SK-N-SH (cell line): ENCODE measurements around the gene CDH20. TPM values are rescaled to one million over a fixed set of nuclear protein-coding genes. Genes with fewer than 3 reads are reported as not detected.

Experiments used
- CTCF ChIA-PET: fragments of 300-600, 350-600 bp; formaldehyde crosslinking; extraction: SDS; loops from one replicate; lab custom pipeline; 2021; lab: Yijun Ruan, JAX
- POLR2A ChIA-PET: fragments of 350-600 bp; sonication (Branson Sonifier 250); formaldehyde crosslinking; extraction: SDS; loops from one replicate; lab custom pipeline; 2020; ENCODE audit warnings: antibody characterized with exemption, inconsistent platforms; lab: Yijun Ruan, JAX
- DNase-seq: peaks from one replicate; pipeline ENCODE4 v3.0.0; 2012
- H2AFZ ChIP-seq: fragments of 200-600 bp; sonication (generic); 2 replicates; pipeline ENCODE4 v1.8.1; 2016; ENCODE audit warnings: antibody characterized with exemption, mild to moderate bottlenecking, low read depth
- H3F3A ChIP-seq: fragments of 200-600 bp; sonication (generic); replicated peaks from 2 replicates; pipeline ENCODE3; 2016; ENCODE audit warnings: antibody characterized with exemption, mild to moderate bottlenecking; ENCODE audit not compliant: insufficient read depth
- H3K27ac ChIP-seq, 2 experiments: fragments of 200-500 bp in 1 of 2; fragments of 200-600 bp in 1 of 2; sonication (Bioruptor generic) in 1 of 2; sonication (generic), shearing (Covaris generic) in 1 of 2; 2 replicates each; pipeline versions ENCODE4 v1.5.1 to v1.6.1; 2014 to 2016; ENCODE audit warnings: low read depth in 2 of 2, inconsistent platforms in 1 of 2, low read length in 1 of 2, mild to moderate bottlenecking in 1 of 2, mixed read lengths in 1 of 2
- H3K27me3 ChIP-seq: fragments of 200-600 bp; sonication (generic), shearing (Covaris generic); 2 replicates; pipeline ENCODE4 v1.6.1; 2016; ENCODE audit warnings: mixed run types; ENCODE audit not compliant: insufficient read depth
- H3K36me3 ChIP-seq, 2 experiments: fragments of 200-500 bp in 1 of 2; fragments of 200-600 bp in 1 of 2; sonication (Bioruptor generic) in 1 of 2; sonication (generic) in 1 of 2; replicated peaks in 1 of 2; 2 replicates each; pipeline versions ENCODE3 to v1.5.1; 2014 to 2016; ENCODE audit warnings: low read length in 1 of 2, mild to moderate bottlenecking in 1 of 2; ENCODE audit not compliant: insufficient read depth in 2 of 2, control insufficient read depth in 1 of 2
- H3K4me1 ChIP-seq, 2 experiments: fragments of 200-500 bp in 1 of 2; fragments of 200-600 bp in 1 of 2; sonication (Bioruptor generic) in 1 of 2; sonication (generic), shearing (Covaris generic) in 1 of 2; 2 replicates each; pipeline versions ENCODE4 v1.5.1 to v1.6.1; 2014 to 2016; ENCODE audit warnings: low read depth in 1 of 2, low read length in 1 of 2, mixed run types in 1 of 2; ENCODE audit not compliant: insufficient read depth in 2 of 2, control insufficient read depth in 1 of 2
- H3K4me2 ChIP-seq: fragments of 200-600 bp; sonication (generic), shearing (Covaris generic); 2 replicates; pipeline ENCODE4 v1.6.1; 2017; ENCODE audit warnings: mixed run types
- H3K4me3 ChIP-seq, 2 experiments: fragments of 200-500 bp in 1 of 2; fragments of 200-600 bp in 1 of 2; sonication (Bioruptor generic) in 1 of 2; sonication (generic), shearing (Covaris generic) in 1 of 2; 2 replicates each; pipeline versions ENCODE4 v1.5.1 to v1.8.1; 2014 to 2016; ENCODE audit warnings: low read depth in 2 of 2, inconsistent platforms in 1 of 2, low read length in 1 of 2, mild to moderate bottlenecking in 1 of 2, mixed read lengths in 1 of 2, moderate library complexity in 1 of 2
- H3K79me2 ChIP-seq: fragments of 200-600 bp; sonication (generic); 2 replicates; pipeline ENCODE4 v1.8.1; 2017; ENCODE audit warnings: mild to moderate bottlenecking; ENCODE audit not compliant: insufficient read depth
- H3K9ac ChIP-seq: fragments of 200-600 bp; sonication (generic); 2 replicates; pipeline ENCODE4 v1.6.1; 2017; ENCODE audit warnings: mixed run types
- H3K9me2 ChIP-seq: fragments of 200-600 bp; sonication (generic); 2 replicates; pipeline ENCODE4 v1.6.1; 2017; ENCODE audit warnings: mixed run types
- H3K9me3 ChIP-seq: fragments of 200-600 bp; sonication (generic); 2 replicates; pipeline ENCODE4 v1.6.1; 2017; ENCODE audit warnings: mixed run types, mild to moderate bottlenecking, moderate library complexity
- H4K20me1 ChIP-seq: fragments of 200-600 bp; sonication (generic); 2 replicates; pipeline ENCODE4 v1.6.1; 2017; ENCODE audit warnings: mild to moderate bottlenecking, mixed run types; ENCODE audit not compliant: insufficient read depth
- FOSL2 ChIP-seq: IDR thresholded peaks from 2 replicates; pipeline ENCODE4 v1.4.0; 2012; ENCODE audit warnings: low read depth, mild to moderate bottlenecking, moderate library complexity, borderline replicate concordance
- RXRA ChIP-seq: IDR thresholded peaks from 2 replicates; pipeline ENCODE4 v1.4.0; 2012; ENCODE audit warnings: low read depth, mild to moderate bottlenecking, borderline replicate concordance
- SIN3A ChIP-seq: IDR thresholded peaks from 2 replicates; pipeline ENCODE4 v1.6.1; 2012; ENCODE audit warnings: low read depth, mild to moderate bottlenecking, low read length, moderate library complexity, borderline replicate concordance
- SMC3 ChIP-seq: IDR thresholded peaks from 2 replicates; pipeline ENCODE4 v1.6.1; 2012; ENCODE audit warnings: low read depth, low read length, improper control_type of control experiment
- TAF1 ChIP-seq: IDR thresholded peaks from 2 replicates; pipeline ENCODE4 v1.6.1; 2012; ENCODE audit warnings: low read depth, mild to moderate bottlenecking, low read length, moderate library complexity, borderline replicate concordance
- TCF12 ChIP-seq: IDR thresholded peaks from 2 replicates; pipeline ENCODE4 v1.4.0; 2012
- YY1 ChIP-seq: IDR thresholded peaks from 2 replicates; pipeline ENCODE4 v1.4.0; 2012; ENCODE audit warnings: low read depth, mild to moderate bottlenecking
- WGBS: methylation state at CpG from one replicate; pipeline ENCODE4 v1.1.6; 2017; ENCODE audit warnings: low lambda C conversion rate; 5-methylcytosine and 5-hydroxymethylcytosine counted together
- polyA plus RNA-seq, 3 experiments: library from polyadenylated mRNA; depleted of rRNA; stranded (reverse); fragments of >200 nt; gene quantifications; 2 replicates each; pipeline ENCODE4 v1.2.3, GENCODE V29; 2012
- TF ChIP-seq, protein P1 (sequence below): IDR thresholded peaks from 2 replicates; pipeline ENCODE4 v1.6.1; 2012; ENCODE audit warnings: mild to moderate bottlenecking, low read depth, low read length, moderate library complexity
- TF ChIP-seq, protein P2 (sequence below): fragments of 150-350 bp; IDR thresholded peaks from 2 replicates; pipeline ENCODE4 v1.6.1; 2016; ENCODE audit warnings: mild to moderate bottlenecking, low read depth, low read length
- TF ChIP-seq, protein P3 (sequence below): IDR thresholded peaks from 2 replicates; pipeline ENCODE4; 2012

CDH20 gene
- polyA plus RNA-seq, 1 of the 3 experiments (the other 2 are of a cell fraction) = 1.1 TPM

DNA sequence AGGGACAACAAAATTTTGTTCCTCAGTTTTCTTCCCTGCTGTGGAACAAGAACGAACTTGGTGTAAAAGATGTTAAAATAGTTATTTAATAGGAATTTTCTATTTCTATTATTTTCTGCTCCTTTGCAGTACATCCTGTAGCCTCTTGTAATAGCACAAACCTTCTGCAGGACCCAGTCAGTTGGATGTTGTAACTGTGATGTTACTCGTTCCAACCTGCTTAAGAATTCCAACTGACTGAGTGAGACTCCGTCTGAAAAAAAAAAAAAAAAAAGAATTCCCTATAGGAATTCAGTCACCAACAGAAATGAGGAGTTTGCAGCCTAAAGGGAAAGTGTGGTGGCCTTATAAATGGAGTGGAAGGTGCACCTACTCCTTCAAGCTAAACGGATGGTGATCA, 46.4 kb upstream of the CDH20 start:
- no peak for DNase-seq
- TF ChIP-seq RXRA (no peak), YY1 (no peak), FOSL2 (no peak), TAF1 (no peak), SIN3A (no peak), SMC3 (no peak), TCF12 (no peak)
- TF ChIP-seq, protein P1, sequence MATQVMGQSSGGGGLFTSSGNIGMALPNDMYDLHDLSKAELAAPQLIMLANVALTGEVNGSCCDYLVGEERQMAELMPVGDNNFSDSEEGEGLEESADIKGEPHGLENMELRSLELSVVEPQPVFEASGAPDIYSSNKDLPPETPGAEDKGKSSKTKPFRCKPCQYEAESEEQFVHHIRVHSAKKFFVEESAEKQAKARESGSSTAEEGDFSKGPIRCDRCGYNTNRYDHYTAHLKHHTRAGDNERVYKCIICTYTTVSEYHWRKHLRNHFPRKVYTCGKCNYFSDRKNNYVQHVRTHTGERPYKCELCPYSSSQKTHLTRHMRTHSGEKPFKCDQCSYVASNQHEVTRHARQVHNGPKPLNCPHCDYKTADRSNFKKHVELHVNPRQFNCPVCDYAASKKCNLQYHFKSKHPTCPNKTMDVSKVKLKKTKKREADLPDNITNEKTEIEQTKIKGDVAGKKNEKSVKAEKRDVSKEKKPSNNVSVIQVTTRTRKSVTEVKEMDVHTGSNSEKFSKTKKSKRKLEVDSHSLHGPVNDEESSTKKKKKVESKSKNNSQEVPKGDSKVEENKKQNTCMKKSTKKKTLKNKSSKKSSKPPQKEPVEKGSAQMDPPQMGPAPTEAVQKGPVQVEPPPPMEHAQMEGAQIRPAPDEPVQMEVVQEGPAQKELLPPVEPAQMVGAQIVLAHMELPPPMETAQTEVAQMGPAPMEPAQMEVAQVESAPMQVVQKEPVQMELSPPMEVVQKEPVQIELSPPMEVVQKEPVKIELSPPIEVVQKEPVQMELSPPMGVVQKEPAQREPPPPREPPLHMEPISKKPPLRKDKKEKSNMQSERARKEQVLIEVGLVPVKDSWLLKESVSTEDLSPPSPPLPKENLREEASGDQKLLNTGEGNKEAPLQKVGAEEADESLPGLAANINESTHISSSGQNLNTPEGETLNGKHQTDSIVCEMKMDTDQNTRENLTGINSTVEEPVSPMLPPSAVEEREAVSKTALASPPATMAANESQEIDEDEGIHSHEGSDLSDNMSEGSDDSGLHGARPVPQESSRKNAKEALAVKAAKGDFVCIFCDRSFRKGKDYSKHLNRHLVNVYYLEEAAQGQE = no peak
- TF ChIP-seq, protein P2, sequence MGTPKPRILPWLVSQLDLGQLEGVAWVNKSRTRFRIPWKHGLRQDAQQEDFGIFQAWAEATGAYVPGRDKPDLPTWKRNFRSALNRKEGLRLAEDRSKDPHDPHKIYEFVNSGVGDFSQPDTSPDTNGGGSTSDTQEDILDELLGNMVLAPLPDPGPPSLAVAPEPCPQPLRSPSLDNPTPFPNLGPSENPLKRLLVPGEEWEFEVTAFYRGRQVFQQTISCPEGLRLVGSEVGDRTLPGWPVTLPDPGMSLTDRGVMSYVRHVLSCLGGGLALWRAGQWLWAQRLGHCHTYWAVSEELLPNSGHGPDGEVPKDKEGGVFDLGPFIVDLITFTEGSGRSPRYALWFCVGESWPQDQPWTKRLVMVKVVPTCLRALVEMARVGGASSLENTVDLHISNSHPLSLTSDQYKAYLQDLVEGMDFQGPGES = no peak
- H3K9ac ChIP-seq = no peak overlapping the region
- H4K20me1 ChIP-seq = no peaks in the 10 kb centered on the region
- 45% methylated on average over 4 of the region's 4 CpGs for WGBS
- H3K9me3 ChIP-seq = no peaks in the 10 kb centered on the region
- no peak overlapping the region for H3K27ac ChIP-seq
- no peaks in the 10 kb centered on the region for H3K36me3 ChIP-seq
- no peak overlapping the region for H2AFZ ChIP-seq
- H3K4me3 ChIP-seq = no peak overlapping the region
- CTCF ChIA-PET = no interaction called here
- no peaks in the 10 kb centered on the region for H3K27me3 ChIP-seq
- H3K4me1 ChIP-seq = no peaks in the 10 kb centered on the region
- H3K4me2 ChIP-seq = no peak overlapping the region
- no peaks in the 10 kb centered on the region for H3F3A ChIP-seq
- POLR2A ChIA-PET = no interaction called here
- no peaks in the 10 kb centered on the region for H3K79me2 ChIP-seq
- H3K9me2 ChIP-seq = no peaks in the 10 kb centered on the region

DNA sequence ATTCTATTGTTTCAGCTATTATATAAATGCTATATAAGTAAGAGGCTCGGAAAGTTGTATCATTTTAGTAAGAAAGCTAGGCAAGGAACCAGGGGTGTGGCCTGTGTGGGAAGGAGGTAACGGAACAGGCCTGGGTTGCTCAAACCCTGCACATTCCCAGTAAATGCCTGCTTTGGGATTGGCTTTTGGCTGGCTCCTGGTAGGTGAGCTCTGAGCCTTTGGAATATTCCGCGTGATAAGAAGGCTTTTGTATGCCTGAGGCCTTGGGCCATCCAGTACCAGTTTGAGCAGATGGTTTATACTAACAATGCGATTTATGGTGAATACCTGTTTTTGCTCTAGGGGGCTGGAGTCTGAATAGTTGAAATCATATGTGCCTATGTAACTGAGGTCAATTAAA, 42.6 kb upstream of the CDH20 start:
- no peaks in the 10 kb centered on the region for H3K9me2 ChIP-seq
- CTCF ChIA-PET = interaction anchor here (1.0 kb wide), 1 partner anchor 8 kb away, joined by 3 read pairs; no protein-coding TSS in a partner anchor
- no peaks in the 10 kb centered on the region for H3K36me3 ChIP-seq
- no peak overlapping the region for H3K9ac ChIP-seq
- H3K4me2 ChIP-seq = no peak overlapping the region
- no peaks in the 10 kb centered on the region for H3F3A ChIP-seq
- H3K79me2 ChIP-seq = no peaks in the 10 kb centered on the region
- no peaks in the 10 kb centered on the region for H3K27me3 ChIP-seq
- TF ChIP-seq, protein P3, sequence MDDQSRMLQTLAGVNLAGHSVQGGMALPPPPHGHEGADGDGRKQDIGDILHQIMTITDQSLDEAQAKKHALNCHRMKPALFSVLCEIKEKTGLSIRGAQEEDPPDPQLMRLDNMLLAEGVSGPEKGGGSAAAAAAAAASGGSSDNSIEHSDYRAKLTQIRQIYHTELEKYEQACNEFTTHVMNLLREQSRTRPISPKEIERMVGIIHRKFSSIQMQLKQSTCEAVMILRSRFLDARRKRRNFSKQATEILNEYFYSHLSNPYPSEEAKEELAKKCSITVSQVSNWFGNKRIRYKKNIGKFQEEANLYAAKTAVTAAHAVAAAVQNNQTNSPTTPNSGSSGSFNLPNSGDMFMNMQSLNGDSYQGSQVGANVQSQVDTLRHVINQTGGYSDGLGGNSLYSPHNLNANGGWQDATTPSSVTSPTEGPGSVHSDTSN = no peak
- TF ChIP-seq FOSL2 = no peak
- TF ChIP-seq, all 33 proteins: peak for 0
- whole genome bisulfite sequencing = 66% methylated on average over 5 of the region's 5 CpGs
- no peak overlapping the region for H3K4me3 ChIP-seq
- no peaks in the 10 kb centered on the region for H3K9me3 ChIP-seq
- no peak overlapping the region for H2AFZ ChIP-seq
- H3K27ac ChIP-seq = no peak overlapping the region
- no peaks in the 10 kb centered on the region for H4K20me1 ChIP-seq
- no peak for DNase-seq
- POLR2A ChIA-PET = no interaction called here
- no peaks in the 10 kb centered on the region for H3K4me1 ChIP-seq
